B cell (primary cell): ENCODE results near the gene IPO7. TPM values are rescaled to one million over a fixed set of nuclear protein-coding genes. Genes with fewer than 3 reads are reported as not detected.
"Not testable (repeated sequence)": the region's sequence is repeated elsewhere in the genome, so short reads cannot be mapped to it uniquely, and the experiment has no call there.

Source experiments
- ATAC-seq: fragments of 200-7000 bp; cut with Tn5 transposase; one replicate; pipeline ENCODE4 v1.10.0; 2021; ENCODE audit warnings: low read depth, mild to moderate bottlenecking, moderate number of reproducible peaks, moderate library complexity
- CTCF ChIA-PET: fragments of 350-600 bp; sonication (Branson Sonifier 250); formaldehyde crosslinking; loops from one replicate; lab custom pipeline; 2021; ENCODE audit warnings: antibody characterized with exemption, inconsistent platforms; lab: Charles Lee
- POLR2A ChIA-PET: fragments of 350-600 bp; sonication (Branson Sonifier 250); formaldehyde crosslinking; loops from one replicate; lab custom pipeline; 2021; ENCODE audit warnings: antibody characterized with exemption; lab: Charles Lee
- DNase-seq: peaks from one replicate; pipeline ENCODE4 v3.0.0; 2013
- H2AFZ ChIP-seq: 2 replicates; pipeline ENCODE4 v1.6.1; 2012; ENCODE audit warnings: mild to moderate bottlenecking, low read depth, low read length; ENCODE audit not compliant: insufficient read depth, poor library complexity, severe bottlenecking
- H3K27ac ChIP-seq, 2 donors: 1 replicate in 1 of 2; 2 replicates in 1 of 2; pipeline ENCODE4 v1.5.1; 2012 to 2013; ENCODE audit warnings: low read length in 2 of 2, mild to moderate bottlenecking in 2 of 2, moderate library complexity in 1 of 2
- H3K27me3 ChIP-seq, 4 experiments: fragments of 200-600 bp in 1 of 4; sonication (generic) in 1 of 4; replicated peaks in 1 of 4; 1 replicate in 2 of 4; 2 replicates in 2 of 4; pipeline versions ENCODE4 v1.6.1 to v1.7.0; 2013 to 2016; ENCODE audit warnings: low read length in 3 of 4, mild to moderate bottlenecking in 2 of 4, mixed read lengths in 1 of 4, moderate library complexity in 1 of 4; ENCODE audit not compliant: insufficient read depth in 4 of 4, control insufficient read depth in 3 of 4; ENCODE audit errors: control extremely low read depth in 1 of 4
- H3K36me3 ChIP-seq, 2 experiments: replicated peaks in 1 of 2; 1 replicate in 1 of 2; 2 replicates in 1 of 2; pipeline versions ENCODE4 v1.6.1 to v1.7.1; 2013; ENCODE audit warnings: low read length in 1 of 2; ENCODE audit not compliant: insufficient read depth in 2 of 2, control insufficient read depth in 1 of 2; ENCODE audit errors: control extremely low read depth in 1 of 2, extremely low read depth in 1 of 2
- H3K4me1 ChIP-seq, 2 donors: fragments of 200-600 bp in 1 of 2; sonication (generic) in 1 of 2; 1 replicate in 1 of 2; 2 replicates in 1 of 2; pipeline versions ENCODE4 v1.5.1 to v1.6.1; 2013 to 2017; ENCODE audit warnings: low read length in 2 of 2; ENCODE audit not compliant: control insufficient read depth in 2 of 2, insufficient read depth in 2 of 2
- H3K4me2 ChIP-seq: replicated peaks from 2 replicates; pipeline ENCODE3; 2012; ENCODE audit warnings: mild to moderate bottlenecking, low read depth, low read length; ENCODE audit not compliant: poor library complexity, severe bottlenecking
- H3K4me3 ChIP-seq, 5 experiments: fragments of 200-600 bp in 1 of 5; sonication (generic) in 1 of 5; 1 replicate in 3 of 5; 2 replicates in 2 of 5; pipeline versions ENCODE4 v1.5.1 to v1.7.0; 2011 to 2016; ENCODE audit warnings: low read length in 4 of 5, mild to moderate bottlenecking in 4 of 5, low read depth in 2 of 5, control low read depth in 1 of 5, moderate library complexity in 1 of 5; ENCODE audit not compliant: insufficient read depth in 1 of 5; ENCODE audit errors: control extremely low read depth in 1 of 5, extremely low read depth in 1 of 5
- H3K79me2 ChIP-seq: fragments of 200-600 bp; sonication (generic); one replicate; pipeline ENCODE4 v1.6.0; 2016; ENCODE audit warnings: low read length; ENCODE audit not compliant: control insufficient read depth, insufficient read depth
- H3K9ac ChIP-seq: fragments of 200-600 bp; sonication (generic); 2 replicates; pipeline ENCODE4 v1.6.1; 2017; ENCODE audit warnings: mild to moderate bottlenecking, low read length, moderate library complexity
- H3K9me3 ChIP-seq, 3 donors: one replicate each; pipeline versions ENCODE4 v1.6.1 to v1.7.1; 2013; ENCODE audit warnings: low read length in 2 of 3; ENCODE audit not compliant: control insufficient read depth in 2 of 3, insufficient read depth in 1 of 3; ENCODE audit errors: control extremely low read depth in 1 of 3
- H4K20me1 ChIP-seq: 2 replicates; pipeline ENCODE4 v1.6.0; 2012; ENCODE audit warnings: mild to moderate bottlenecking, low read length; ENCODE audit not compliant: insufficient read depth, control insufficient read depth, poor library complexity, severe bottlenecking
- H3K27ac Mint-ChIP-seq: one replicate; pipeline ENCODE4 v1.8.0; 2021; ENCODE audit warnings: mixed read lengths
- H3K27me3 Mint-ChIP-seq: one replicate; pipeline ENCODE4 v1.8.0; 2021; ENCODE audit warnings: mixed read lengths
- H3K4me1 Mint-ChIP-seq: one replicate; pipeline ENCODE4 v1.8.0; 2021; ENCODE audit warnings: mixed read lengths
- H3K4me3 Mint-ChIP-seq: one replicate; pipeline ENCODE4 v1.8.0; 2021; ENCODE audit warnings: mixed read lengths
- H3K9me3 Mint-ChIP-seq: one replicate; pipeline ENCODE4 v1.8.0; 2022; ENCODE audit warnings: mixed read lengths; ENCODE audit not compliant: insufficient read depth
- CTCF ChIP-seq: fragments of 200-600 bp; IDR thresholded peaks from one replicate; pipeline ENCODE4 v1.8.0; 2022; ENCODE audit warnings: antibody characterized with exemption, mild to moderate bottlenecking
- EZH2 ChIP-seq: IDR thresholded peaks from 2 replicates; pipeline ENCODE4 v1.6.1; 2012; ENCODE audit warnings: borderline replicate concordance, low read depth, mild to moderate bottlenecking, moderate library complexity, low read length; ENCODE audit not compliant: insufficient read depth, poor library complexity, severe bottlenecking
- WGBS: methylation state at CpG from one replicate; pipeline ENCODE4 v1.1.5; 2013; ENCODE audit warnings: missing lambda C conversion rate; ENCODE audit not compliant: insufficient coverage; 5-methylcytosine and 5-hydroxymethylcytosine counted together
- intact Hi-C: fragments of 100-400 bp; cut with micrococcal nuclease; formaldehyde crosslinking; loops from one replicate; pipeline ENCODE4 v1.10.0; 2022
- polyA plus RNA-seq: library from polyadenylated mRNA; depleted of rRNA; stranded (reverse); fragments of >200 nt; gene quantifications from 2 replicates; pipeline ENCODE4 v1.2.3, GENCODE V29; 2012
- total RNA-seq, 2 donors: library from RNA; stranded (reverse); fragments of 120-200 nt in 1 of 2; gene quantifications; 1 replicate in 1 of 2; 2 replicates in 1 of 2; pipeline versions ENCODE4 v1.2.3 to v1.2.4, GENCODE V29; 2013 to 2022

IPO7 gene
- total and polyA plus RNA-seq, 2 donors (not counting 1 experiment from before 2014, with no cell fraction given), result 9.8 to 53.2 TPM

DNA sequence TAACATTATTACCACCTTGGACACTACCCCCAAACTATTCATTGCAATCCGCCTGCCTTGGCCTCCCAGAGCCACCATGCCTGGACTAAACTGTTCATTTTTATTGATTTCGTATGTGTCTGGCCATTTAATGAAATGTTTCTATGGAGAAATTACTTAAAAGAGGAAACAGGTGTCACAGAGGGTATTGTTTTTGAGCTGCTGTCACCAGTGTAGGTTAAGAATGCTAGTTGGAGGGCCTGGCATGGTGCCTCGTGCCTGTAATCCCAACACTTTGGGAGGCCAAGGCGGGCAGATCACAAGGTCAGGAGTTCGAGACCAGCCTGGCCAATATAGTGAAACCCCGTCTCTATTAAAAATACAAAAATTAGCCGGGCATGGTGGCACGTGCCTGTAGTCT lies 17.4 kb downstream of the IPO7 start:
- Histone ChIP-seq H3K79me2 (peaks cover 91% of the 10 kb centered on the region), H4K20me1 (peaks cover 53% of the 10 kb centered on the region), H3K36me3 (peaks cover 2 to 21% of the 10 kb centered on the region in 2 experiments)
- ATAC-seq, H3K4me3 Mint-ChIP-seq, POLR2A ChIA-PET, H3K27me3 Mint-ChIP-seq, DNase-seq, intact Hi-C loops, H3K9ac ChIP-seq, H3K27ac ChIP-seq, H3K9me3 ChIP-seq, H3K27me3 ChIP-seq, H3K27ac Mint-ChIP-seq, H3K4me3 ChIP-seq, H3K4me2 ChIP-seq, H3K9me3 Mint-ChIP-seq, H3K4me1 ChIP-seq, H2AFZ ChIP-seq: not testable (repeated sequence)
- 43% methylated on average over 2 of the region's 8 CpGs for WGBS
- CTCF ChIA-PET, result interaction anchor here (0.6 to 0.7 kb wide), 2 partner anchors 9 to 121 kb away, joined by 3 read pairs; no protein-coding TSS in a partner anchor
- peaks cover 33% of the 10 kb centered on the region for H3K4me1 Mint-ChIP-seq

DNA sequence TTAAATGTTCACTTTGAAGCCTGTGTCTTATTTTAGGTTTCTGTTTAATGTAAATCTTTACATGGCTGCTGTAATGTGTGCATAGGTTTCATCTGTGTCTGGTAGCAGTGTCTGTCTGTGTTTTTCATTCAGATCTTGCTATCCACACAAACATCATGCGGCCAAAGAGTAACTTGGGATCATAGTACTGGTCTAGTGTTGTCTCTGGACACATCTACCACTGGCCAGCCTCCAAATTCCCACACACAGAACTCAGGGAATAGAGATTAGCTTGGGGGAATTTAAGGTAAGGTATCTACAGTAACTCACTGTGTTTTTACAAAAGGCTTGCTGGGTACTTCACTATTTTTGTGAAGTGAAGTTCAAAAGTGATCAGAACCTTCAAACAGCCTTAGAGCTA lies 44.3 kb downstream of the IPO7 start:
- intact Hi-C loops, result no loop called here
- ATAC-seq (no peak), DNase-seq (no peak)
- H3K4me1 ChIP-seq, result no peaks in the 10 kb centered on the region
- H3K27me3 ChIP-seq, result no peaks in the 10 kb centered on the region
- no CpG with 5 or more reads among the region's 1 CpG for WGBS
- H3K9me3 Mint-ChIP-seq, result no peaks in the 10 kb centered on the region
- H2AFZ ChIP-seq, result no peak overlapping the region
- H3K79me2 ChIP-seq, result no peaks in the 10 kb centered on the region
- TF ChIP-seq EZH2 (no peak), CTCF (no peak)
- no peak overlapping the region for H3K4me3 ChIP-seq
- CTCF ChIA-PET, result no interaction called here
- POLR2A ChIA-PET, result no interaction called here
- H4K20me1 ChIP-seq, result no peaks in the 10 kb centered on the region
- H3K36me3 ChIP-seq, result peaks cover 22 to 71% of the 10 kb centered on the region in 2 experiments
- H3K27ac ChIP-seq, result no peak overlapping the region
- no peak overlapping the region for H3K9ac ChIP-seq
- H3K9me3 ChIP-seq, result no peaks in the 10 kb centered on the region
- H3K27ac Mint-ChIP-seq, result no peak overlapping the region
- no peaks in the 10 kb centered on the region for H3K27me3 Mint-ChIP-seq
- no peak overlapping the region for H3K4me2 ChIP-seq
- H3K4me3 Mint-ChIP-seq, result no peak overlapping the region
- no peaks in the 10 kb centered on the region for H3K4me1 Mint-ChIP-seq
